ENCODE results near the gene ELL.
A peak's percentile ranks its signal among the peaks of the same experiment; 100 is the strongest.
"Not testable (repeated sequence)": the region's sequence is repeated elsewhere in the genome, so short reads cannot be mapped to it uniquely, and the experiment has no call there.

Gene ELL

DNA sequence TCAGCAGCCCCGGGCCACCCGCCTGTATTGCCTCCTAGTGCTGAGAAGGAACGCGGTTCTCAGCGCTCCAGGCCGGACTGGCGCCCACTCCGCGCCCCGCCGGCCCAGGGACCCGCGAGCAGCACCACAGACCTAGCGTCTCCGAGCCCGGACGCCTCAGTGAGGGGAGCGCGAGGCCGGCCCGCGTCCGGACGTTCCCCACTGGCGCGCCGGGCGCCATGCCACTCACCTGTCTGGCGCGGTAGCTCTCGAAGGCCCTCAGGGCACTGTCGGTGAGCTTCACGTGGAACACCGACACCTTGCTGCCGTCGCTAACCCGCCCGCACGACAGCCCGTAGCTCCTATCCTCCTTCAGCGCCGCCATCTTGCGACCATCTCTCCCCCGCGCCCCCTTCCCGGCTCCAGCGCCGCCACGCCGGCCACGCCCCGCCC, at the start of gene ELL:
Gene ELL (minus strand): TSS at position 379 of the 432 bp plus-strand sequence. CDS start 15 bp downstream, at position 364.
- DNase-seq: no peak

DNA sequence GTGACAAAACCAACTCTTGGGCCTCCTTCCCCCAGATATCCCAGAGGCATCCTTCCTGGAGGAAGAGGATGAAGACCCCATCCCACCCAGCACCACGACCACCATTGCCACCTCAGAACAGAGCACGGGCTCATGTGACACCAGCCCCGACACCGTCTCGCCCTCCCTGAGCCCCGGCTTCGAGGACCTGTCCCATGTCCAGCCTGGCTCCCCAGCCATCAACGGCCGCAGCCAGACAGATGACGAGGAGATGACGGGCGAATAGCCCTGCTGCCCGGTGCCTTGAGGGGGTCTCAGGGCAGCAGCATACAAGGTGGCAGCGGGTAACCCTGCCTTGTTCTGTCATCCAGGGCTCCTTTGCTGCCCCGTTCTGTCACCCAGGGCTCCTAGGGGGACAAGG, 46.5 kb upstream of the ELL start:
- no peak for DNase-seq

DNA sequence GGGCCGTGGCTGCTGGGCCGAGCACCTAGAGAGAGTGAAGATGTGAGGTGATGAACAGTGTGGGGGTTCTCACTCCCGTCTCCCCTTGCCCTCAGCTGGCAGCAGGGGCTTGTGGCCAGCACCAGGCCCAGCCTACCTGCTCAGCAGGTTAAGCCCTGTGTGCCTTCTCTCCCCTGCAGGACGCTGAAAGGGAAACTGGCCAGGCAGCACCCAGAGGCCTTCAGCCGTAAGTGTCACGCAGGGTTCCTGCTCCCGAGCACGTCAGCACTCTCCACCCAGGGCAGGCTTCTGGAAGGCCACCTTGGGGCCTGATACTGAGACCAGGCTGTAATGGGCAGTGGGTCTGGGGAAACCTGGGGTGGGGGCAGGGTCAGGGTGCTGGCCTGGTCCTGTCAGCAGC, 45.1 kb upstream of the ELL start:
- no peak for DNase-seq

DNA sequence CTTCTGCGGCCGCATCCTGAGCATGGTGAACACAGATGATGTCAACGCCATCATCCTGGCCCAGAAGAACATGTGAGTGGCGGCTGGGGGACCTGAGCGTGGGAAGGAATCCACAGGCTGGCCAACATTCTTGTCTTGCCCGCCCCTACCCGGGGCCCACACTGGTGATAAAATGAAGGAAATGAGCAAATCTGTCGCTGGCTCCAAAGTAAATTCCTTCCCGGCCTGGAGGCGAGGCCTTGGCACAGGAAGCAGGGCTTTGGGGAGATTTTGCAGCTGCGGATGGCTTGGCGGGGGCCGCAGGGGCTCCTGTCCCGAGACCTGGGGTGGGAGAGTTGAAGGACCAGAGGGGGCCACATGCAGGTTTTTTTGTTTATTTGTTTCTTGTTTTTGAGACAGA, 40.2 kb upstream of the ELL start:
- DNase-seq: no peak

- DNase-seq: no peak
Observed at GRCh38 chr19:18559685-18560084, 37.8 kb upstream of the ELL start.

DNA sequence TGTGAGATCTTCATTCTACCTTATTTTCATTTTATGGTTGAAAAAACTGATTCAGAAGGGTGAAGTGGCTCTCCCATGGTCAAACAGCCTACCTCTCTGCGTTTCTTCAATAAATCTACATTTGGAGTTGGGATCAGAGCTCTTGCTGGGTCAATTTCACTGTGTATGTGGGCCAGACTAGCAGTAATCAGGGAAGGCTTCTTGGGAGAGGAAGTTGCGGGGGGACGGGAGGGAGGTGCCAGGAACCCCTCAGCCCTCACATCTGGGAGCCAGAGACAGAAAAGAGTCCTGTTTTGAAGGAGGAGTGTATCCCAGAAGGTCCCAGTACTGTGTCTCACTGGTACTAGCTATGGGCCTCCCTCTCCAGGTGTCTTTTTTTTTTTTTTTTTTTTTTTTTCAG, 36.7 kb upstream of the ELL start:
- DNase-seq: no peak

DNA sequence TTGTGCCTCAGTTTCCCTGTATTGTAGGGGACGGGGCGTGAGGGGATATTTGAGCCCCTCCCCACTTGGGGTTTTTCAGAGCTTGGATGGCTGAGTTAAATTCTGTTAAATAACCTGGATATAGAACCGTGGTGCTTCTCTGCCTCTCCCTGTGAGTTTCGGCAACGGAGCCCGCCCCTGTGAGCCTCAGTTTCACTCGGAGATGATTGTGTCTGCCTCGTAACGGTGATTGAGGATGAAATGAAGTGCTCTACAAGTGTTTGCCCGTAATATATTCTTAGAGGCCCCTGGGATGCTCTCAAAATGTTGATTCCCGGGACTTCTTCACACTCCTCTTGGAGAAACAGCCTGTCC, 36.3 kb upstream of the ELL start:
- no peak for DNase-seq

DNA sequence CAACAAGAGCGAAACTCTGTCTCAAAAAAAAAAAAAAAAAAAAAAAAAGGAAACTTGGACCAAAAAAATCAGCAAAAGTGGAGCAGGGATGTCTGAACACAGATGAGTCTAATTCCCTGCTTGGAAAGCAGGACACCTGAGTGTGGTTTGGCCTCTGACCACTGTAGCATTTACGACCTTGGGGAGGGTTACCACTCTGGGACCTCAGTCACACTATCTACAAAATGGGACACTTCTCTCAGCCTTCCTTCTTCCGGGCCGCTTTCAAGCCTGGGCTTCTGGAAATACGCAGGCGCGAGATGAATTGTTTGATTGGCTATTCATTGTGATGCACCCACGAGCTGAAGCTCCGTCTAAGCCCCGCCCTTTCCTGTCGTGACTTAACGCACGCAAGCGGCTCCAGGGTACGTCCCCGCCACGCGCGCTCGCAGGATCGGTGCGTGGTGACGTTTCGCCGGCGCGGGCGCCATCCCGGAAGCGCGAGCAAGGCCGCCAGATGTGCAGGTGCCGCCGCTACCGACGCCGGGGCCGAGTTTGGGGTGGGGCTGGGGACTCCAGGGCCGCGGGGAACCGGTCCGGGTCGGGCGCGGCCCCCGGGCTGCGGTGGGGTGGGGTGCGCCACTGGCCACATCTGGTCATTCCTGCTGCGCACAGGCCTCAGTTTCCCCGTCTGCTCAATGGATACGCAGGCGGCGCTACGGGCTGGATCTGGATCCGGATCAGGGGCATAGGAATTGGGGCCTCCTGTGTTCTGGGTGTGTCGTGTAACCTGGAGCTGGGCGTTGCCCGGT, 35.7 kb upstream of the ELL start, which contains the start of gene KXD1:
Gene KXD1 (plus strand): TSS at position 460 of the 791 bp plus-strand sequence. CDS start 4,187 bp downstream, outside the sequence.
- DNase-seq: peak; percentile 99

GRCh38 chr19:18551631-18552030, 29.8 kb upstream of the ELL start:
- no peak for DNase-seq

GRCh38 chr19:18543814-18544475, 22.1 kb upstream of the ELL start:
- DNase-seq: peak; percentile 86

GRCh38 chr19:18542941-18543813, 21.3 kb upstream of the ELL start, which contains the start of gene FKBP8:
FKBP8 (minus strand) TSS chr19:18543573; CDS start chr19:18541970, 1,603 bp downstream.
- peak; percentile 97 for DNase-seq

GRCh38 chr19:18541992-18542940, 20.4 kb upstream of the ELL start:
- DNase-seq: no peak

GRCh38 chr19:18541258-18541991, 19.6 kb upstream of the ELL start:
- DNase-seq: peak; percentile 54

GRCh38 chr19:18540200-18540599, 18.3 kb upstream of the ELL start:
- DNase-seq: not testable (repeated sequence)

DNA sequence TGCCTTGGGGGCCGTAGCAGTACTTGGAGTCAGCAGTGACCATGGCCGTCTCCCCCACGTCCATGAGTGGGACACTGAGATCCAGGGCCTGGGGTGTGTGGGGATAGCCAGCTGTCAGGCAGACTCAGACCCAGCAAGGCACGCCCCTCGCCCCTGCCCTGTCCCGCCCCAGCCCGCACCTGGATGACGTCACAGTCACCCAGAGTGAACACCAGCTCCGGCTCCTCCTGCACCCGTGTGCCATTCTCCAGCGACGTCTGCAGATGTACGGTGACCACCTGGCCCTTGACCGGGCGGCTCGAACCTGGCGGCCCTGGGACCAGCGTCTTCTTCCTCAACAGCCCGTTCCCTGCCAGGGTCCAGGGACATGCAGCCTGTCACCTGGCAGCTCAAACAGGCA, 17.5 kb upstream of the ELL start:
- DNase-seq: no peak

DNA sequence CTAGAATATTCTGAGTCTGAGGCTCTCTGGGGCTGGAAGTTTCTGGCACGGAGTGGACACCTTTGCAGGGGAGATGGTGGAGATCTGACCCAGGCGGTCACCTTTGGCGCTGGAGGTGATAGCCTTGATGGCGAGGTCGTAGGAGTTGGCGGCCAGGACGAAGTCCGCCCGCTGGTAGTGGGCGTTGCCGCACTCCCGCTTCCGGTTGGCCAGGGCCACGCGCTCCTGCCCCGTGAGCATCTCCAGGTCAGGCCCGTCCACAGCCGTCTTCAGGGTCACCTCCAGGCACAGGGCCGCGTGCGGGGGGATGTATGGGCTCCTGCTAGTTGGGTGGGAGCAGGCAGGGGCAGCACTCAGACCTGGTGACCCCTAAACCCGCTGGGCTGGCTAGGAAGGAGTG, 16.2 kb upstream of the ELL start:
- no peak for DNase-seq

DNA sequence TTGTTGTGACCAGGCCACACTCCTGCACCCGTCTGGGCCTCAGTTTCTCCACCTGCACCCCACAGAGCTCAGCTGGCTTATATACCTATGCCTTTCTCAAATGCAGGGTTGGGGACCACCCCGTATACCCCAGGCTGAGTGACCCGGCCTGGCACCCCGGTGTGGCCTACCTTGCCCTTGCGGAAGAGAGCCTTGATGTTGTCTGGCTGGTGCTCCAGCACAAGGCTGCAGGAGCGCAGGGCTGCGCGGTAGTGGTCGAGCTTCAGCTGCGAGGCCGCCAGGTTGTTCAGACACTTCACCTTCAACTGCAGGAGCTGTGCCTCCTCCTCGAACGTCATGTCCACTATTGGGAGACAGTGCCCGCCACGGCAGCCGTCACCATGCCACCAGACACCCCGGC, 15.6 kb upstream of the ELL start:
- DNase-seq: no peak

GRCh38 chr19:18536475-18536874, 14.6 kb upstream of the ELL start:
- DNase-seq: no peak

DNA sequence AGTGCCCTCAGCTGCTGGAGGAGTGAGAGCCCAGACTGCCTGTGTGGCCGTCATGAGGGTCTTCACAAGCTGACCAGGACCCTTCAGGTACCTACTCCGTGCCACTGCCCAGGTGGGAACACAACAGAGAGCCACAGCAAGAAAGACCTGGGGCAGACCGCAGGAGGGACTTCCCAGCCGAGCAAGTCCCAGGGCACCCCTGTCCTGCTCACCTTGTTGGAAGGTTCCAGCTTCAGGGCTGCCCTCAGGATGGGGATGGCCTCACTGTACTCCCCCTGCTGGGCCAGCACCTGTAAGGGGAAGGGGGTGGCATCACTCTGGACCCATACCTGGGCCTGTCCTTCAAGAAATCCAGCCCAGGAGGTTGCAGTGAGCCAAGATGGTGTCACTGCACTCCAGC, 11.2 kb upstream of the ELL start:
- no peak for DNase-seq

GRCh38 chr19:18532168-18532890, 10.5 kb upstream of the ELL start:
- DNase-seq: no peak

DNA sequence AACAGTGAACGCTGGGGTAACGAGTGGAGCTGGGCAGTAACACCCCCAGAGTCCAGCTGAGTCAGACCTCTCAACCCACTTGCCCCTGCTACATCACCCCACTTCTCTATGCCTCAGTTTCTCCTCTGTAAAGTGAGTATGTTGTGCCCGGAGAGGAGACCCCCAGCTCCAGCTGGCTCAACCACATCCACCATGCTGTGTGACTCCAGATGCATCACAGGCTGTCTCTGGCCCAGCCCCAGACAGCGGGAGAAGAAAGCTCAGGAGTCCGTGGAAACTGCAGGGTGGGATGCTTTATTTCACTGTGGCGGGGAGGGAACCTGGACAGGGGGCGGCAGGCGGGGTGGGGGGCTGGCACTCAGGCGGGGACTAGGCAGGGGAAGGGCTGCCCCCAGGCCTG, 9.6 kb upstream of the ELL start:
- no peak for DNase-seq
